GM13976 (cell line): Measurements from ENCODE around the gene DNAJB12.

ENCODE experiments used
- DNase-seq: peaks from one replicate; pipeline ENCODE4 v3.0.0; 2012; ENCODE audit warnings: low spot score
- CTCF ChIP-seq: IDR thresholded peaks from 2 replicates; pipeline ENCODE4 v1.5.1; 2012; ENCODE audit warnings: borderline replicate concordance, mild to moderate bottlenecking; ENCODE audit not compliant: insufficient read depth; ENCODE audit errors: extremely low read depth, missing control alignments, control extremely low read depth
- in situ Hi-C: fragments of 300-500 bp; cut with MboI; formaldehyde crosslinking; loops from one replicate; pipeline ENCODE4 v1.12.0; 2022; ENCODE audit warnings: low sequenced_read_pairs, mixed read lengths, inconsistent platforms; ENCODE audit not compliant: unreplicated experiment

DNAJB12 gene

GRCh38 chr10:72344932-72345331, 9.8 kb downstream of the DNAJB12 start:
- in situ Hi-C loops = no loop called here

GRCh38 chr10:72342911-72343310, 11.8 kb downstream of the DNAJB12 start:
- in situ Hi-C loops = no loop called here
- no peak for DNase-seq

More at GRCh38 chr10:72344932-72345331, 9.8 kb downstream of the DNAJB12 start:
- DNase-seq = peak; percentile 74
- no peak for TF ChIP-seq CTCF

GRCh38 chr10:72340510-72341261, 14.0 kb downstream of the DNAJB12 start:
- peak; percentile 84 for DNase-seq
- in situ Hi-C loops = no loop called here
- peak; percentile 92 for TF ChIP-seq CTCF

More at GRCh38 chr10:72342911-72343310, 11.8 kb downstream of the DNAJB12 start:
- TF ChIP-seq CTCF = no peak

- no peak for TF ChIP-seq CTCF
- in situ Hi-C loops = loop anchor here (10.0 kb wide), 4 partner anchors 63 to 283 kb away; partner anchors contain the start of gene DDIT4
- no peak for DNase-seq
Measured at GRCh38 chr10:72338180-72338579, 16.5 kb downstream of the DNAJB12 start.

- no peak for TF ChIP-seq CTCF
- in situ Hi-C loops = loop anchor here (10.0 kb wide), 4 partner anchors 63 to 283 kb away; partner anchors contain the start of gene DDIT4
- DNase-seq = no peak
Measured at GRCh38 chr10:72337722-72338121, 17.0 kb downstream of the DNAJB12 start.

- in situ Hi-C loops = loop anchor here (10.0 kb wide), 4 partner anchors 62 to 282 kb away; partner anchors contain the start of gene DDIT4
Measured at GRCh38 chr10:72337039-72337629, 17.6 kb downstream of the DNAJB12 start.

More at GRCh38 chr10:72337039-72337629, 17.6 kb downstream of the DNAJB12 start:
- peak; percentile 68 for DNase-seq
- peak; percentile 82 for TF ChIP-seq CTCF
